Hepatocyte (in vitro differentiated cells): ENCODE measurements around the gene EXPH5. TPM values are rescaled to one million over a fixed set of nuclear protein-coding genes. Genes with fewer than 3 reads are reported as not detected.

Experiments
- DNase-seq: peaks from one replicate; pipeline ENCODE4 v3.0.0-alpha.2; 2016; ENCODE audit warnings: low spot score
- H2AFZ ChIP-seq: fragments of 200-600 bp; sonication (generic); 2 replicates; pipeline ENCODE4 v1.6.0; 2016; ENCODE audit warnings: antibody characterized with exemption, mild to moderate bottlenecking
- H3K27ac ChIP-seq: fragments of 200-600 bp; sonication (generic); 2 replicates; pipeline ENCODE4 v1.5.1; 2016; ENCODE audit warnings: mild to moderate bottlenecking
- H3K27me3 ChIP-seq: fragments of 200-600 bp; sonication (generic); 2 replicates; pipeline ENCODE4 v1.6.1; 2016
- H3K36me3 ChIP-seq: fragments of 200-600 bp; sonication (generic); replicated peaks from 2 replicates; pipeline ENCODE4 v1.5.1; 2016; ENCODE audit warnings: low read depth; ENCODE audit not compliant: insufficient read depth
- H3K4me1 ChIP-seq: fragments of 200-600 bp; sonication (generic); 2 replicates; pipeline ENCODE4 v1.5.1; 2016; ENCODE audit warnings: mild to moderate bottlenecking, moderate library complexity; ENCODE audit not compliant: insufficient read depth
- H3K4me2 ChIP-seq: fragments of 200-600 bp; sonication (generic); 2 replicates; pipeline ENCODE4 v1.6.0; 2016
- H3K4me3 ChIP-seq: fragments of 200-600 bp; sonication (generic); 2 replicates; pipeline ENCODE4 v1.5.1; 2016; ENCODE audit warnings: mild to moderate bottlenecking
- H3K79me2 ChIP-seq: fragments of 200-600 bp; sonication (generic); 2 replicates; pipeline ENCODE4 v1.6.0; 2017; ENCODE audit warnings: mild to moderate bottlenecking
- H3K9me2 ChIP-seq: fragments of 200-600 bp; sonication (generic); replicated peaks from 2 replicates; pipeline ENCODE4 v1.6.0; 2017; ENCODE audit warnings: mild to moderate bottlenecking; ENCODE audit not compliant: insufficient read depth
- H3K9me3 ChIP-seq: fragments of 200-600 bp; sonication (generic); 2 replicates; pipeline ENCODE4 v1.5.1; 2016; ENCODE audit warnings: low read depth, mild to moderate bottlenecking
- H4K20me1 ChIP-seq: fragments of 200-600 bp; sonication (generic); 2 replicates; pipeline ENCODE4 v1.6.0; 2016; ENCODE audit warnings: mild to moderate bottlenecking; ENCODE audit not compliant: insufficient read depth, poor library complexity, severe bottlenecking
- CTCF ChIP-seq: fragments of 200-600 bp; sonication (generic); IDR thresholded peaks from 2 replicates; pipeline ENCODE4 v1.5.1; 2016; ENCODE audit warnings: antibody characterized with exemption, mild to moderate bottlenecking; ENCODE audit not compliant: poor library complexity
- EZH2 ChIP-seq: fragments of 200-600 bp; sonication (generic); IDR thresholded peaks from 2 replicates; pipeline ENCODE4 v1.6.1; 2016; ENCODE audit warnings: antibody characterized with exemption, mild to moderate bottlenecking, borderline replicate concordance
- EZH2phosphoT487 ChIP-seq: fragments of 200-600 bp; sonication (generic); IDR thresholded peaks from one replicate; pipeline ENCODE4 v1.6.1; 2018; ENCODE audit warnings: antibody characterized with exemption, mild to moderate bottlenecking, low read depth, moderate library complexity; ENCODE audit not compliant: unreplicated experiment, severe bottlenecking
- WGBS: methylation state at CpG from one replicate; pipeline ENCODE4 v1.1.6; 2016; ENCODE audit warnings: low lambda C conversion rate; ENCODE audit errors: missing lambda C conversion rate; 5-methylcytosine and 5-hydroxymethylcytosine counted together
- polyA plus RNA-seq: library from polyadenylated mRNA; unstranded; fragments of >200 nt; fragmentation: Nextera tagmentation; extraction: Ambion mirVana; gene quantifications from 2 replicates; pipeline ENCODE4 v1.2.1, GENCODE V29; 2016
- total RNA-seq: library from RNA; depleted of rRNA; stranded (reverse); fragments of >200 nt; gene quantifications from 2 replicates; pipeline ENCODE4 v1.2.3, GENCODE V29; 2014

The EXPH5 gene
- total and polyA plus RNA-seq, 2 experiments from 2014 or later = 1.8 to 4.5 TPM

- 95% methylated on average over 10 of the region's 10 CpGs for WGBS
- no peak overlapping the region for H3K27ac ChIP-seq
- H2AFZ ChIP-seq = no peak overlapping the region
- no peaks in the 10 kb centered on the region for H3K36me3 ChIP-seq
- no peaks in the 10 kb centered on the region for H3K9me2 ChIP-seq
- no peak overlapping the region for H3K4me2 ChIP-seq
- peaks cover 14% of the 10 kb centered on the region for H3K27me3 ChIP-seq
- TF ChIP-seq CTCF = no peak
- TF ChIP-seq EZH2 = no peak
- no peak for TF ChIP-seq EZH2phosphoT487
- H3K9me3 ChIP-seq = no peaks in the 10 kb centered on the region
- H4K20me1 ChIP-seq = no peaks in the 10 kb centered on the region
- H3K4me1 ChIP-seq = no peaks in the 10 kb centered on the region
- no peak overlapping the region for H3K4me3 ChIP-seq
- no peak for DNase-seq
- H3K79me2 ChIP-seq = no peaks in the 10 kb centered on the region
These were observed 34.8 kb upstream of the EXPH5 start for GRCh38 chr11:108628326-108628725.

GRCh38 chr11:108624196-108624925, 30.8 kb upstream of the EXPH5 start:
- Histone ChIP-seq H2AFZ (no peak overlapping the region), H3K4me2 (no peak overlapping the region), H3K4me1 (no peaks in the 10 kb centered on the region), H3K27me3 (peaks cover 16% of the 10 kb centered on the region), H3K4me3 (no peak overlapping the region), H3K79me2 (no peaks in the 10 kb centered on the region), H3K27ac (no peak overlapping the region), H3K9me2 (no peaks in the 10 kb centered on the region), H3K9me3 (no peaks in the 10 kb centered on the region), H3K36me3 (no peaks in the 10 kb centered on the region), H4K20me1 (no peaks in the 10 kb centered on the region)
- DNase-seq = no peak
- WGBS = 61% methylated on average over 5 of the region's 5 CpGs
- TF ChIP-seq EZH2phosphoT487 = no peak
- TF ChIP-seq CTCF = no peak
- TF ChIP-seq EZH2 = no peak

GRCh38 chr11:108622341-108622740, 28.8 kb upstream of the EXPH5 start:
- no peak for TF ChIP-seq EZH2
- no peak for TF ChIP-seq EZH2phosphoT487
- no peak for TF ChIP-seq CTCF
- Histone ChIP-seq H3K4me1 (no peaks in the 10 kb centered on the region), H3K4me3 (no peak overlapping the region), H3K36me3 (no peaks in the 10 kb centered on the region), H3K9me2 (no peaks in the 10 kb centered on the region), H2AFZ (no peak overlapping the region), H3K4me2 (no peak overlapping the region), H3K27ac (no peak overlapping the region), H3K9me3 (no peaks in the 10 kb centered on the region), H4K20me1 (no peaks in the 10 kb centered on the region), H3K27me3 (peaks cover 25% of the 10 kb centered on the region), H3K79me2 (no peaks in the 10 kb centered on the region)
- 90% methylated on average over 2 of the region's 2 CpGs for WGBS
- no peak for DNase-seq
